K562 (cell line): ENCODE results near the gene LMNB1. TPM values are rescaled to one million over a fixed set of nuclear protein-coding genes. Genes with fewer than 3 reads are reported as not detected.

ENCODE experiments used
- ARID2 ChIP-seq: fragments of 450-650 bp; IDR thresholded peaks from 2 replicates; pipeline ENCODE4 v1.6.1; 2017; ENCODE audit warnings: antibody characterized with exemption, mild to moderate bottlenecking
- BRCA1 ChIP-seq, 2 experiments: fragments of 450-650 bp in 1 of 2; sonication (generic) in 1 of 2; formaldehyde crosslinking in 1 of 2; IDR thresholded peaks; 2 replicates each; pipeline versions ENCODE4 v1.5.0 to v1.6.1; 2017 to 2020; ENCODE audit warnings: mild to moderate bottlenecking in 1 of 2, missing genetic modification reagents in 1 of 2
- CEBPB ChIP-seq: fragments of 450-650 bp; IDR thresholded peaks from 2 replicates; pipeline ENCODE4 v1.6.1; 2016; ENCODE audit warnings: missing genetic modification characterization, missing compliant biosample characterization
- EP400 ChIP-seq: fragments of 450-650 bp; IDR thresholded peaks from 2 replicates; pipeline ENCODE4 v1.6.1; 2017; ENCODE audit warnings: antibody characterized with exemption, mild to moderate bottlenecking, moderate library complexity
- EWSR1 ChIP-seq: fragments of 450-650 bp; IDR thresholded peaks from 2 replicates; pipeline ENCODE4 v1.6.1; 2018; ENCODE audit warnings: borderline replicate concordance, mild to moderate bottlenecking, low read depth, moderate library complexity; ENCODE audit not compliant: partially characterized antibody
- GATA2 ChIP-seq: sonication (generic); formaldehyde crosslinking; IDR thresholded peaks from 2 replicates; pipeline ENCODE4 v1.4.0; 2020; ENCODE audit warnings: mild to moderate bottlenecking, missing genetic modification reagents
- HDAC3 ChIP-seq: fragments of 450-650 bp; IDR thresholded peaks from 2 replicates; pipeline ENCODE4 v1.6.1; 2018; ENCODE audit warnings: borderline replicate concordance, mild to moderate bottlenecking, moderate library complexity; ENCODE audit not compliant: partially characterized antibody
- HDAC8 ChIP-seq: fragments of 450-650 bp; IDR thresholded peaks from 2 replicates; pipeline ENCODE4 v1.6.1; 2016; ENCODE audit warnings: mild to moderate bottlenecking, missing genetic modification characterization, moderate library complexity, missing compliant biosample characterization
- HDGF ChIP-seq: fragments of 450-650 bp; IDR thresholded peaks from 2 replicates; pipeline ENCODE4 v1.6.1; 2016
- HIVEP1 ChIP-seq: fragments of 250-450 bp; sonication (Bioruptor Pico); IDR thresholded peaks from 2 replicates; pipeline ENCODE4 v1.4.0; 2020; ENCODE audit warnings: mild to moderate bottlenecking
- HMG20A ChIP-seq: fragments of 450-650 bp; formaldehyde crosslinking; conservative IDR thresholded peaks from 2 replicates; pipeline ENCODE4 v1.4.0; 2020; ENCODE audit warnings: mild to moderate bottlenecking, mixed read lengths
- HMG20B ChIP-seq: fragments of 250-450 bp; sonication (Bioruptor Pico); IDR thresholded peaks from 2 replicates; pipeline ENCODE4 v1.5.0; 2021; ENCODE audit warnings: mild to moderate bottlenecking
- HNRNPH1 ChIP-seq: fragments of 200-400 bp; formaldehyde crosslinking; optimal IDR thresholded peaks from 2 replicates; pipeline ENCODE3; 2017; ENCODE audit warnings: low read depth, mild to moderate bottlenecking, low read length, moderate library complexity
- PCBP2 ChIP-seq: fragments of 200-400 bp; formaldehyde crosslinking; IDR thresholded peaks from 2 replicates; pipeline ENCODE4 v1.6.1; 2018; ENCODE audit warnings: low read length, low read depth, mild to moderate bottlenecking, moderate library complexity; ENCODE audit not compliant: poor library complexity, severe bottlenecking
- PHB2 ChIP-seq: fragments of 450-650 bp; IDR thresholded peaks from 2 replicates; pipeline ENCODE4 v1.6.1; 2017; ENCODE audit warnings: low read depth
- SMARCE1 ChIP-seq: fragments of 450-650 bp; IDR thresholded peaks from 2 replicates; pipeline ENCODE4 v1.7.1; 2016; ENCODE audit warnings: mild to moderate bottlenecking
- TSC22D4 ChIP-seq: fragments of 450-650 bp; IDR thresholded peaks from 2 replicates; pipeline ENCODE4 v1.6.1; 2016; ENCODE audit warnings: missing genetic modification characterization, missing biosample characterization, control low read depth
- U2AF2 ChIP-seq: fragments of 200-400 bp; formaldehyde crosslinking; optimal IDR thresholded peaks from 2 replicates; pipeline ENCODE3; 2017; ENCODE audit warnings: low read depth, mild to moderate bottlenecking, low read length
- YY1 ChIP-seq, 3 experiments: IDR thresholded peaks; 2 replicates each; pipeline ENCODE4 v1.6.1; 2011; ENCODE audit warnings: low read length in 2 of 3, mild to moderate bottlenecking in 2 of 3, moderate library complexity in 2 of 3, borderline replicate concordance in 1 of 3, control low read depth in 1 of 3, low read depth in 1 of 3; ENCODE audit not compliant: insufficient read depth in 3 of 3, insufficient replicate concordance in 2 of 3, control insufficient read depth in 1 of 3, insufficient read length in 1 of 3; ENCODE audit errors: extremely low read depth in 1 of 3
- ZFPM2 ChIP-seq: fragments of 250-450 bp; sonication (Bioruptor Pico); IDR thresholded peaks from 2 replicates; pipeline ENCODE4 v1.5.1; 2022; ENCODE audit warnings: mild to moderate bottlenecking
- ZNF121 ChIP-seq: sonication (generic); formaldehyde crosslinking; conservative IDR thresholded peaks from 2 replicates; pipeline ENCODE4 v1.8.0; 2022; ENCODE audit warnings: missing genetic modification reagents
- ZNF184 ChIP-seq: sonication (generic); formaldehyde crosslinking; IDR thresholded peaks from 2 replicates; pipeline ENCODE4 v1.5.0; 2020; ENCODE audit warnings: missing genetic modification reagents
- ZNF584 ChIP-seq: fragments of 200-800 bp; sonication (Bioruptor generic); IDR thresholded peaks from 2 replicates; pipeline ENCODE4 v1.6.1; 2016; ENCODE audit warnings: low read depth, mild to moderate bottlenecking, missing genetic modification characterization, missing compliant biosample characterization
- ZNF764 ChIP-seq: fragments of 250-450 bp; sonication (Bioruptor Pico); IDR thresholded peaks from 2 replicates; pipeline ENCODE4 v1.4.0; 2020; ENCODE audit warnings: low read depth, mild to moderate bottlenecking, moderate library complexity
- polyA plus RNA-seq, 8 experiments: library from polyadenylated mRNA; depleted of rRNA in 4 of 8; stranded (reverse) in 5 of 8; unstranded in 3 of 8; fragments of >200 nt; fragmentation: Nextera tagmentation in 2 of 8; fragmentation: Illumina TruSeq in 1 of 8; extraction: Ambion mirVana in 2 of 8; extraction: Trizol in 1 of 8; gene quantifications; 2 replicates each; pipeline versions ENCODE4 v1.2.1 to v1.2.3, GENCODE V29; 2011 to 2014; ENCODE audit warnings: inconsistent platforms in 1 of 8, missing spikeins in 1 of 8
- total RNA-seq, 7 experiments: library from RNA; depleted of rRNA in 6 of 7; stranded (reverse); fragments of >200 nt in 6 of 7; fragmentation: Illumina TruSeq in 2 of 7; extraction: Trizol in 2 of 7; gene quantifications; 2 replicates each; pipeline versions ENCODE4 v1.2.1 to v1.2.3, GENCODE V29; 2011 to 2021; ENCODE audit warnings: low replicate concordance in 1 of 7
- TF ChIP-seq, protein P1 (sequence below): fragments of 450-650 bp; IDR thresholded peaks from 2 replicates; pipeline ENCODE4 v1.6.1; 2016; ENCODE audit warnings: mild to moderate bottlenecking
- TF ChIP-seq, protein P2 (sequence below): fragments of 250-450 bp; sonication (Bioruptor Pico); IDR thresholded peaks from 2 replicates; pipeline ENCODE4 v1.8.0; 2021; ENCODE audit warnings: moderate library complexity, mild to moderate bottlenecking, inconsistent platforms

The LMNB1 gene
- total and polyA plus RNA-seq, 9 of the 15 experiments (the other 6 are each of a cell fraction or from before 2014, with no cell fraction given), result 2.8 to 190 (median 131) TPM

DNA sequence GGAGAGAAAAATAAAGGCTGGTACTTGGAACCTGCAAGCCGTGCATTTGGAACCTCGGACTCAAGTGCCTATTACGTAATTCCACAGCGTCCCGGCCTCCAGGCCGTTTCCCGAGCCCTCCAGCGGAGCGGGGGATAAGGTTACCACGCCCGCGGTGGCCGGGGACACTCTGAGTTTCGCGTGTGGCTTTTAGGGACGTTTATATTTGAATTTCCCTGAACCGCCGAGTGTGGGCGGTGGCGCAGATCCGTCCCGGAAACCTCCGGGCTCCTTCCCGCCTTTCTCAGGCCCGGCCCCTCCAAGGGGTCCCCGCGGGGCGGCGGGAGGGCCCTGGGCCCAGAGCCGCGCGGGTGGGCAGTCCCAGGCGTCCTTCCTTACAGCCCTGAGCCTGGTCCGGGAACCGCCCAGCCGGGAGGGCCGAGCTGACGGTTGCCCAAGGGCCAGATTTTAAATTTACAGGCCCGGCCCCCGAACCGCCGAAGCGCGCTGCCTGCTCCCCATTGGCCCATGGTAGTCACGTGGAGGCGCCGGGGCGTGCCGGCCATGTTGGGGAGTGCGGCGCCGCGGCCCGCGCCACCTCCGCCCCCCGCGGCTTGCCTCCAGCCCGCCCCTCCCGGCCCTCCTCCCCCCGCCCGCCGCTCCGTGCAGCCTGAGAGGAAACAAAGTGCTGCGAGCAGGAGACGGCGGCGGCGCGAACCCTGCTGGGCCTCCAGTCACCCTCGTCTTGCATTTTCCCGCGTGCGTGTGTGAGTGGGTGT, at the start of gene LMNB1 (continued):
- TF ChIP-seq, protein P1, sequence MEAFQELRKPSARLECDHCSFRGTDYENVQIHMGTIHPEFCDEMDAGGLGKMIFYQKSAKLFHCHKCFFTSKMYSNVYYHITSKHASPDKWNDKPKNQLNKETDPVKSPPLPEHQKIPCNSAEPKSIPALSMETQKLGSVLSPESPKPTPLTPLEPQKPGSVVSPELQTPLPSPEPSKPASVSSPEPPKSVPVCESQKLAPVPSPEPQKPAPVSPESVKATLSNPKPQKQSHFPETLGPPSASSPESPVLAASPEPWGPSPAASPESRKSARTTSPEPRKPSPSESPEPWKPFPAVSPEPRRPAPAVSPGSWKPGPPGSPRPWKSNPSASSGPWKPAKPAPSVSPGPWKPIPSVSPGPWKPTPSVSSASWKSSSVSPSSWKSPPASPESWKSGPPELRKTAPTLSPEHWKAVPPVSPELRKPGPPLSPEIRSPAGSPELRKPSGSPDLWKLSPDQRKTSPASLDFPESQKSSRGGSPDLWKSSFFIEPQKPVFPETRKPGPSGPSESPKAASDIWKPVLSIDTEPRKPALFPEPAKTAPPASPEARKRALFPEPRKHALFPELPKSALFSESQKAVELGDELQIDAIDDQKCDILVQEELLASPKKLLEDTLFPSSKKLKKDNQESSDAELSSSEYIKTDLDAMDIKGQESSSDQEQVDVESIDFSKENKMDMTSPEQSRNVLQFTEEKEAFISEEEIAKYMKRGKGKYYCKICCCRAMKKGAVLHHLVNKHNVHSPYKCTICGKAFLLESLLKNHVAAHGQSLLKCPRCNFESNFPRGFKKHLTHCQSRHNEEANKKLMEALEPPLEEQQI, result peak; percentile 61; the same call in 1 of the 2 replicates
- TF ChIP-seq HDAC8 (no peak), ARID2 (no peak), ZNF121 (CRISPR knock-in tag) (no peak), HMG20B (CRISPR knock-in tag) (no peak), TSC22D4 (tag) (no peak), HDAC3 (no peak), PHB2 (no peak), ZFPM2 (CRISPR knock-in tag) (no peak), CEBPB (tag) (peak; percentile 97), EP400 (peak; percentile 96), ZNF584 (no peak), PCBP2 (no peak), HIVEP1 (CRISPR knock-in tag) (no peak), HDGF (no peak), ZNF184 (CRISPR knock-in tag) (no peak), YY1 (IDR thresholded peaks at IDR 0.05; ENCODE audit: borderline replicate concordance in 1 of 3, control insufficient read depth in 1 of 3, extremely low read depth in 1 of 3, insufficient read depth in 3 of 3, insufficient read length in 1 of 3, insufficient replicate concordance in 2 of 3, low read depth in 1 of 3, low read length in 2 of 3) (peak; percentile 39 to 93 (median 89)), ZNF764 (CRISPR knock-in tag) (no peak), HNRNPH1 (no peak), EWSR1 (no peak), BRCA1 (IDR thresholded peaks at IDR 0.05) (no peak), BRCA1 (CRISPR knock-in tag; IDR thresholded peaks at IDR 0.05) (no peak), GATA2 (CRISPR knock-in tag) (no peak), HMG20A (CRISPR knock-in tag) (no peak), SMARCE1 (peak; percentile 39), U2AF2 (no peak)
- TF ChIP-seq, protein P2, sequence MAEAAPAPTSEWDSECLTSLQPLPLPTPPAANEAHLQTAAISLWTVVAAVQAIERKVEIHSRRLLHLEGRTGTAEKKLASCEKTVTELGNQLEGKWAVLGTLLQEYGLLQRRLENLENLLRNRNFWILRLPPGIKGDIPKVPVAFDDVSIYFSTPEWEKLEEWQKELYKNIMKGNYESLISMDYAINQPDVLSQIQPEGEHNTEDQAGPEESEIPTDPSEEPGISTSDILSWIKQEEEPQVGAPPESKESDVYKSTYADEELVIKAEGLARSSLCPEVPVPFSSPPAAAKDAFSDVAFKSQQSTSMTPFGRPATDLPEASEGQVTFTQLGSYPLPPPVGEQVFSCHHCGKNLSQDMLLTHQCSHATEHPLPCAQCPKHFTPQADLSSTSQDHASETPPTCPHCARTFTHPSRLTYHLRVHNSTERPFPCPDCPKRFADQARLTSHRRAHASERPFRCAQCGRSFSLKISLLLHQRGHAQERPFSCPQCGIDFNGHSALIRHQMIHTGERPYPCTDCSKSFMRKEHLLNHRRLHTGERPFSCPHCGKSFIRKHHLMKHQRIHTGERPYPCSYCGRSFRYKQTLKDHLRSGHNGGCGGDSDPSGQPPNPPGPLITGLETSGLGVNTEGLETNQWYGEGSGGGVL, result no peak
